NCI-H524 treated with DMSO at 0.1 percent for 48 hours (cell line): Measurements from ENCODE around the gene EVA1B.

Experiments
- DNase-seq: peaks from one replicate; lab custom pipeline; 2025; lab: John Stamatoyannopoulos, UW

Gene EVA1B

GRCh38 chr1:36323636-36324352, at the start of gene EVA1B:
Gene EVA1B (minus strand): TSS chr1:36323645. CDS start chr1:36323037, 608 bp downstream.
- DNase-seq: no peak

GRCh38 chr1:36372617-36373016, 49.2 kb upstream of the EVA1B start:
- no peak for DNase-seq

GRCh38 chr1:36369061-36369861, 45.8 kb upstream of the EVA1B start:
- DNase-seq: no peak

GRCh38 chr1:36367798-36368197, 44.4 kb upstream of the EVA1B start:
- no peak for DNase-seq

GRCh38 chr1:36367066-36367465, 43.6 kb upstream of the EVA1B start:
- DNase-seq: no peak

GRCh38 chr1:36366091-36366661, 42.7 kb upstream of the EVA1B start:
- peak; percentile 83 for DNase-seq

- no peak for DNase-seq
These were observed 41.9 kb upstream of the EVA1B start for GRCh38 chr1:36365381-36365780.

GRCh38 chr1:36359911-36360550, 36.6 kb upstream of the EVA1B start:
- DNase-seq: no peak

GRCh38 chr1:36359383-36359782, 35.9 kb upstream of the EVA1B start:
- no peak for DNase-seq

GRCh38 chr1:36358514-36359084, 35.2 kb upstream of the EVA1B start:
- no peak for DNase-seq

- DNase-seq: no peak
These were observed 32.4 kb upstream of the EVA1B start for GRCh38 chr1:36355811-36356210.

GRCh38 chr1:36354486-36354885, 31.0 kb upstream of the EVA1B start:
- no peak for DNase-seq

GRCh38 chr1:36352910-36353878, 29.7 kb upstream of the EVA1B start:
- no peak for DNase-seq

GRCh38 chr1:36352125-36352909, 28.9 kb upstream of the EVA1B start:
- no peak for DNase-seq

- no peak for DNase-seq
These were observed 28.0 kb upstream of the EVA1B start for GRCh38 chr1:36351227-36351977.

- DNase-seq: no peak
These were observed 27.3 kb upstream of the EVA1B start for GRCh38 chr1:36350659-36351226.

- DNase-seq: no peak
These were observed 26.4 kb upstream of the EVA1B start for GRCh38 chr1:36349839-36350238.

- DNase-seq: no peak
These were observed 25.8 kb upstream of the EVA1B start for GRCh38 chr1:36349241-36349671.

GRCh38 chr1:36346741-36347370, 23.4 kb upstream of the EVA1B start:
- DNase-seq: no peak
